NOMO-1 treated with DMSO at 0.1 percent for 48 hours (cell line): ENCODE data around the gene BANF2.
"Not testable (repeated sequence)": the region's sequence is repeated elsewhere in the genome, so short reads cannot be mapped to it uniquely, and the experiment has no call there.

Experiments
- DNase-seq: peaks from one replicate; lab custom pipeline; 2025; ENCODE audit not compliant: unreplicated experiment; lab: John Stamatoyannopoulos, UW

The BANF2 gene

DNA sequence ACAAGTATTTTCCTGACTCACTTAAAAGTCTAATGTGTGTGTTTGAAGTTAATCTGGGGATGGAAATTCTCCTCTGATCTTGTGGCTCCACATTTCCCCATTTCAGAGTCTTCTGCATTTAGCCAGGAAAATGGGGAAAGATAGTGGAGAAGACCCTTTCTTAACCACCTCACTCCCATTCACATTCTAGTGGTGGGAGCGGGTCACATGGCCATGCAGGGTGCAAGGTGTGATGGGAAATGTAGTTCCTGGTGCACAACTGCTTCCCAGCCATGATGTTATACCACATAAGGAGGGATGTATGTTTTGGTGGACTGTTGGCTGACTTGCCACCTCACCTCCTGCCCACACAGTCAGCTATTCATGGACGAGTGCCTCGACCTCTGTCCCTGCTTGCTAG is 61.8 kb downstream of the BANF2 start:
- no peak for DNase-seq

DNA sequence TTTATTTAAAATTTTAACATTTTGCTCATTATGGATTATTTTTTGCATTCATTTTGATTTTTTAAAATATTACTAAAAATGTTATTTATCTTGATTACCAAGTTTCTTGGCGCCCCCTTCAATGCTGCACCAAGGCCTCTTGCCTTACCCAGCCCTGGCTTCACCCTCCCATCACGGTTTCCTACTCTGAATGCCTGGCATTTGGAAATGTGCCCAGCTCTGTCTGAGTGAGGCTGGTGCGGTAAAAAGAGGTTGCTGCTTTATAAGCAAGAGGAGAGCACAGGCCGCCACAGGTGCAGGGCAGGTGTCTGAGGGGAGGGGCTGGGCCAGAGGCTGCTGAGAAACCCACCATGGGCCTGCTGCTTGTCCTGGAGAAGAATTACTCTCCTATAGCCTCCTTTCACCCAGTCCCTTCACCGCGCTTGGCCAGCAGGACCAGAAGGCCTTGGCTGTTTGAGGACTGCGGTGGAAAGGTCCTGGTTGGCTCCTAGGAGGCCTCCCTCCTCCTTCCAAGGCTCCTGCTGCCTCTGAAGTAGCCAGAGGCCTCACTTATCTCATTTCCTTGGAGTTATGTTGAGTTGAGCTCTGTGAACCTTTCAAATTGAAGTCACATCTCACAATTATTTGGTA is 62.6 kb downstream of the BANF2 start:
- no peak for DNase-seq

GRCh38 chr20:17762873-17763557 is 63.2 kb downstream of the BANF2 start:
- DNase-seq: no peak

GRCh38 chr20:17765017-17765416 is 65.3 kb downstream of the BANF2 start:
- DNase-seq: no peak

DNA sequence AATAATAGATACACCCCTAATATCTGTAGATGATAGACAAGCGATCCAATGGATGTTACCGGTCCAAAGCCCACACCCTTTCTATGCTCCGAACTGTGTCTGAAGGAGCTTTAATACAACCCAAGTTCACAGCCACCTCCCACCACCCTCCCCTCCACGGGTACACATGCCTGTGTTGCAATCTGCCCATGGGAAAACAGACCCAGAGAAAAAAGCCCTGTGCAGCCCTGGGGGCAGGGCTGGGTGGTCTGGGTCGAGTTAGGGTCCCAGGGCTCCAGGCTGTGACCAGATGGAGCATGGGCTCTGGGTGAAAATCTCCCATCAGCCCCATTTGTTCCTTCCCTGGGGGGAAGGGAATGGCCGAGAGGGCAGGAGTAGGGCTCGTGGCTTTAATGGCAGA is 65.8 kb downstream of the BANF2 start:
- no peak for DNase-seq

DNA sequence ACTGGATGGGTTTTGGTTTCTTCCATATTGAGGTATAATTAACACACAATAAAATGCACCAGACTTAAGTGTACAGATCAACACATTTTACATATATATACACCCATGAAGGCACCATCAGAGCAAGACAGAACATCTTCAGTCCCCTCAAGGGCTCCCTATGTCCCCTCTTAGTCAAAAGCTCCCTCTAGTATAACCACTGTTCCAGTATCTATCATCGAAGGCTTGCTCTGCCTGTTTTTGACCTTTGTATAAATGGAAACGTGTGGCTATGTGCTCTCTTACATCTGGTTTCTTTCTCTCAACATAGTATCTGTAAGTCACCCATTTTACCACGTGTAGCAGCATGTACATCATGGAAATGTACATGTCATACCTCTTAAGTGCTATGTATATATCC is 66.5 kb downstream of the BANF2 start:
- DNase-seq: no peak

DNA sequence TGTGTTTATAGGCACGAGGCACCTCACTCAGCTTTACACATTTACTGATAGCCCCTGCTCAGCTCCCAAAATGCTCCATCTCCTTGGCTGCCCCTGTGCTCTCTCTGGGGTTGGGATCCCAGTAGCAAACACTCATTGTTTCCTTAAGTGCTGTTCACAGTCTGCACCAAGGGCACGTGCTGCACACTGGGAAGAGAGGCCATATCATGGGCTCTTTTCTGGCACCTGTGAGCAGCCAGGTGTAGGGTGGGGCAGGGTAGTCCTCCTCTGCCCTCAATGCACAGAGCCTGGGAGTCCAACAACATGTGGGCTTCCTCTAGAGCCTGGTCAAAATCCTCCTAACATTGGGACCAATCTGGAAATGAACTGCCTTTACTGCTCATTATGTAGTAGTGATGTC is 67.9 kb downstream of the BANF2 start:
- no peak for DNase-seq

DNA sequence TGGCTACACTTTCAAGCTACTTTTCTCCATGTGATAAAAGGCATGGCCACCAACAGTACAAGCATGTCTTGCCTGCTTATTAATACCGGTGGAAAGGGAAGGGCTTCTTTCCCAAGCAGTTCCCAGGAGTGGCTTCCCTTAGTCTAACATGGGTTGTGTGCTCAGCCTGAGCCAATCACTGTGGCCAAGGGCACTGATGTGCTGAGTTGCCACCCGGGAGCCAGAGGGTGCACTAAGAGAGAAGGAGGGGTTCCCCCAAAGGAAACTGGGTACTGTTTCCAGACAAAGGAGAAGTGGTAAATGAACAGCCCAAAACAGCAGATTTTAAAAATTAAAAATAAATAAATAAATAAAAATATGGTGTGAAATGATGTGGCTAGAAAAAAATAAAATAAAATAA is 68.5 kb downstream of the BANF2 start:
- DNase-seq: no peak

DNA sequence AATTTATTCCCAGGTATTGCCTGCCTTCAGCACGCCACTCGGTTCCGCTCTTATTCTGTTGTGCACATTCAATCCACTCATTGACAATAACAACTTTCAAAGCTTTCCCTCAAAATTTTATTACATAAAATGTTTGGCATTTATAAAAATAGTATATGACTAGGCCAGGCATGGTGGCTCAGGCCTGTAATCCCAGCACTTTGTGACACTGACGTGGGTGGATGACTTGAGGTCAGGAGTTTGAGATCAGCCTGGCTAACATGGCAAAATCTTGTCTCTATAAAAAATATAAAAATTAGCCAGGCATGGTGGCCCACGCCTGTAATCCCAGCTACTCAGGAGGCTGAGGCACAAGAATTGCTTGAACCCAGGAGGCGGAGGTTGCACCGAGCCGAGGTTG is 70.0 kb downstream of the BANF2 start:
- not testable (repeated sequence) for DNase-seq

DNA sequence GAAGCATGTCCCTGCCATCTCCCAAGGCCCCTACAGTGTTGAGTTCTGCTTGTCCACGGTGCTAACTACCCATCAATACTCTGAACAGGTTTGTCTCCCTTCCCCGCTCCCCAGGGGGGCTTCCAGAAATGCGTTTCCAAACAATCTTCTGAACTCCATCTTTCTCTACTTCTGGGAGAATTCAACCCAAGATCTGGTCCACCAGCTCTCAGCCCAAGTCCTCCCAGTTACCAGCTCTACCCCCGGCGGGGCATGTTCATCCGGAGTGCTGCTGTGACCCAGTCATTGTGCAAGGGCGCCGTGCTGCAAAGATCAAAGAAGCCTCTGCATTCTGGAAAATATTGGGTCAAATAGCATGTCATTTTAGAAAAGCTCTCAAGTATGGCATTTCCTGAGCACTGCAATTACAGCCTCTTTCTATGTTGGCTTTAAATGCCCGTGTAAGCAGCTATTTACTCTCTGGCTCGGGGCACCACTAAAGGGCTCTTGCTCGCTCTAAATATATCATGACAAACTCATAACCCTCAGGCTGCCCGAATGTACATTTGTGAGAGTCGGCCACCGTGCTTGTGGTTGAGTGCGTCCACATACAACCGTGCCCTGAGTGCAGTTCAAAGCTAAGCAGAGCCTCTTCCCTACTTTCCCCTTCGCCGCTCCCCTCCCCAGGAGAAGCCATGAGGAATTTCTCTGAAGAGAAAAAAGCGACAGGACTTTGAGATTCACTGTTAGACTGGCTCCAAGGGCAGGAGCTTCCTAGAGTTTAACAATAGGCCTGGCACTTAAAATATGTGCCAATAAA is 71.6 kb downstream of the BANF2 start:
- no peak for DNase-seq

- no peak for DNase-seq
Observed at GRCh38 chr20:17772005-17772343, 72.2 kb downstream of the BANF2 start.

- no peak for DNase-seq
Observed at GRCh38 chr20:17773619-17774018, 73.9 kb downstream of the BANF2 start.

DNA sequence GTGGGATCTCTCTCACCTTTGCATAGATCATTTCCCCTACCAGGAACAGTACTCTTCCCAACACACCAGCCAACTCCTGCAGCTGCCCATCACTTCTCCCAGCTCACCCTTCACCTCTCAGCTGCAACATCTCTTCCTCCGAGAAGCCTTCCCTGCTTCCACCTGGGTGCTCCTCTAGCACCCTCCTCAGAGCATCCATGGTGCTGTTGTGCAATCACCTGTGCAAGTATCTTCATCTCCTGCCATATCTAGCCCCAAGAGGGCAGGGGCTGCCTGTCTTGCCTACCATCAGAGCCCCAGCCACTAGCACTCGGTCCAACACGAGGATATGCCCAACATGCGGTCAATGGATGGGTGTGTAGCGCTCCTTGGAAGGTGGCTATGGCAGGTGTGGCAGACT is 75.8 kb downstream of the BANF2 start:
- no peak for DNase-seq

GRCh38 chr20:17776551-17776950 is 76.8 kb downstream of the BANF2 start:
- DNase-seq: no peak

DNA sequence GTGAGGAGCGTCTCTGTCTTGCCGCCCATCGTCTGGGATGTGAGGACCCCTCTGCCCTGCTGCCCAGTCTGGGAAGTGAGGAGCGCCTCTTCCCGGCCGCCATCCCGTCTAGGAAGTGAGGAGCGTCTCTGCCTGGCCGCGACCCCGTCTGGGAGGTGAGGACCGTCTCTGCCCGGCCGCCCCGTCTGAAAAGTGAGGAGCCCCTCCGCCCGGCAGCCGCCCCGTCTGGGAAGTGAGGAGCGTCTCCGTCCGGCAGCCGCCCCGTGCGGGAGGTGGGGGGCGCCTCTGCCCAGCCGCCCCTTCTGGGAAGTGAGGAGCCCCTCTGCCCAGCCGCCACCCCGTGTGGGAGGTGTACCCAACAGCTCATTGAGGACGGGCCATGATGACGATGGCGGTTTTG is 79.2 kb downstream of the BANF2 start:
- DNase-seq: not testable (repeated sequence)

DNA sequence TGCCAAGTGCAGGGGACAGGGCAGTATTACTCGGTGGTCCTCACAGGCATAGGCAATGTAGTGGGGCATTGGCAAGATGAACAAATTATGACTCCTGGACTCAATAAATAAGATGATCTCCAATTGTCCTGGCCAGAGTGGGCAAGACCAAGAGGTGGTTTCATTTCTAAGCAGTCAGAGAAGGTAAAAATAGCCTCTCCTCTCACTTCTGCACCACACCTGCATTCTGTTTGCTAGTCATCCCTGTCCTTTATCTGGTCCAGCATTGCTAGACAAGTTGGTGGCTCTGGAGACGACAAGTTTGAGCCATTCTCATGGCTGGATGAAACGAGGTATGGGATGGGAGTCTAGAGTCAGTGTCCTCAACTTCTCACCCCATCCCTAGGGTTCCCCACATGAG is 83.0 kb downstream of the BANF2 start:
- DNase-seq: no peak

- DNase-seq: peak; percentile 35
Observed at GRCh38 chr20:17783671-17784070, 83.9 kb downstream of the BANF2 start.

DNA sequence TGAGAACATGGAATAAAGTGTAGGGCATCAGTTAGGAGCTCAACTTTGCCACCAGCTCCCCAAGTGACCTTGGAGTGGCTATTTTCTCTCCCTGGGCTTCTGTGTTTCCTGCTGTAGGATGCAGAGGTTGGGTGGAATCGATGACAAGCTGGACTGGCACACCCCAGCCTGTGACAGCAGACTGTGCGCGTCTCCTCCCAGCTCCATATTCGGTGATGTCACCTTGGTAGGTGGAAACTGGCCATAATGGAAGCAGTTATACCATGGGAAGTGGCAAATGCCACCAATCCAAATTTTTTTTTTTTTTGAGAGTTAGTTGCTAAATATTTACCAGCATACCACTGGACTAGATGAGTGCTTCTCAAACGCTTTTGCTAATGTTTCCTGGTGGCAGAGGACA is 85.2 kb downstream of the BANF2 start:
- DNase-seq: no peak
